ENCODE results near the gene THRB. TPM values are rescaled to one million over a fixed set of nuclear protein-coding genes. Genes with fewer than 3 reads are reported as not detected.

The THRB gene
- total RNA-seq, 1 donor from 2014 or later: 32.8 TPM

DNA sequence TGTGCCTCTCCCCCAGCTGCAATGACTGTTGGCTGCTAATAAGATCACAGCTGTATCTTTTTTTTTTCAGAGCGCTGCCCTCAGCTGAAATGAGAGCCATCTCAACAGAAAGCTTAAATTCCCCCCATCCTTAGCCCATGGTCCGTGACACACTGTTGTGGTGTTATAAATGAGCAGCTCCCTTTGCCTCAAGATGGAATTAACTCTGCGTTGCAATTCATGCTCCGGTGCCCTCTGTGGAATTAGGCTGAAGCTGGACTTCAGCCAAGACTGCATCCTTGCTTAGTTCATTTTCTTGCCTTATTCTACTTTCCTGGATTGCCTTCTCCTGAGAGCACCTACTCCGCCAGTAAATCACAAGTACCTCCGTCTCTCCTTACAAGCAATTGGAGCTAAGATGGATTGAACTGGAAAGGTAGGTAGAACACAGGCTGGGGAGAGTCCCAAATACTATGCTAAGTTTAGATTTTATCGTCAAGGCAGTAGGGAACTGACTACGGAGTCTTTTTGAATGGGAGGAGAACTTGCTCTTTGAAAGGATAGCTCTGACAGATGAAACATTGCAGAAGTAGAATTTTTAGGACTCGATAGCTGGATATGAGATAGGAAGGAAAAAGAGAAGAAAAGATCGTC lies 39.0 kb upstream of the THRB start:
- Histone ChIP-seq H3K36me3 (no peaks in the 10 kb centered on the region), H3K4me3 (no peak overlapping the region), H3K9me3 (replicated peaks) (no peaks in the 10 kb centered on the region), H3K27me3 (ENCODE audit: low read depth) (no peaks in the 10 kb centered on the region), H3K27ac (replicated peaks) (no peak overlapping the region), H3K4me1 (peaks cover 9% of the 10 kb centered on the region)
- no peak for DNase-seq
- TF ChIP-seq, protein P1, sequence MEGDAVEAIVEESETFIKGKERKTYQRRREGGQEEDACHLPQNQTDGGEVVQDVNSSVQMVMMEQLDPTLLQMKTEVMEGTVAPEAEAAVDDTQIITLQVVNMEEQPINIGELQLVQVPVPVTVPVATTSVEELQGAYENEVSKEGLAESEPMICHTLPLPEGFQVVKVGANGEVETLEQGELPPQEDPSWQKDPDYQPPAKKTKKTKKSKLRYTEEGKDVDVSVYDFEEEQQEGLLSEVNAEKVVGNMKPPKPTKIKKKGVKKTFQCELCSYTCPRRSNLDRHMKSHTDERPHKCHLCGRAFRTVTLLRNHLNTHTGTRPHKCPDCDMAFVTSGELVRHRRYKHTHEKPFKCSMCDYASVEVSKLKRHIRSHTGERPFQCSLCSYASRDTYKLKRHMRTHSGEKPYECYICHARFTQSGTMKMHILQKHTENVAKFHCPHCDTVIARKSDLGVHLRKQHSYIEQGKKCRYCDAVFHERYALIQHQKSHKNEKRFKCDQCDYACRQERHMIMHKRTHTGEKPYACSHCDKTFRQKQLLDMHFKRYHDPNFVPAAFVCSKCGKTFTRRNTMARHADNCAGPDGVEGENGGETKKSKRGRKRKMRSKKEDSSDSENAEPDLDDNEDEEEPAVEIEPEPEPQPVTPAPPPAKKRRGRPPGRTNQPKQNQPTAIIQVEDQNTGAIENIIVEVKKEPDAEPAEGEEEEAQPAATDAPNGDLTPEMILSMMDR (IDR thresholded peaks at IDR 0.05; ENCODE audit: borderline replicate concordance): no peak
- intact Hi-C loops (cut with micrococcal nuclease): no loop called here

DNA sequence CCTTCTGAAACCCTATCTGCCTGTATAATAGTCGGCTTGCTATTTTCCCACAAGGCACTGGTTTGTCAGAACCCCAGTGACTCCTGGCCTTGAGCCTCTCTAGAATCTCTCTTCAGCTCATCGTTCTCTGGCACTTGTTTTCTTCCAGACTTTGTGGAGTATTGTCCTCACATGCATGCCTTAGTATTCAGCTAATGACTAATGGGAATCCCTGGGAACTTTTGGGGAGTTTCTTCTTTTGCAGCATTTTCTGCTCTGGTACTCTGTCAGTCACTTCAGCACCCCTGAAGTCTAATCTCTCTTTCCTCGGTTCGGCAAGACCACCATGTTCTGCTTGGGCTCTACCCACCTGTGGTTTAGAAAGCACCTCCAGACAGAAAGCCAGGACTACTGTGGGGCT lies 35.8 kb upstream of the THRB start:
- H3K27me3 ChIP-seq (ENCODE audit: low read depth): no peaks in the 10 kb centered on the region
- intact Hi-C loops (cut with micrococcal nuclease): no loop called here
- no peaks in the 10 kb centered on the region for H3K9me3 ChIP-seq (replicated peaks)
- TF ChIP-seq, protein P1 (IDR thresholded peaks at IDR 0.05; ENCODE audit: borderline replicate concordance): no peak
- no peaks in the 10 kb centered on the region for H3K4me1 ChIP-seq
- no peaks in the 10 kb centered on the region for H3K36me3 ChIP-seq
- no peak for DNase-seq
- H3K27ac ChIP-seq (replicated peaks): no peak overlapping the region
- no peak overlapping the region for H3K4me3 ChIP-seq

DNA sequence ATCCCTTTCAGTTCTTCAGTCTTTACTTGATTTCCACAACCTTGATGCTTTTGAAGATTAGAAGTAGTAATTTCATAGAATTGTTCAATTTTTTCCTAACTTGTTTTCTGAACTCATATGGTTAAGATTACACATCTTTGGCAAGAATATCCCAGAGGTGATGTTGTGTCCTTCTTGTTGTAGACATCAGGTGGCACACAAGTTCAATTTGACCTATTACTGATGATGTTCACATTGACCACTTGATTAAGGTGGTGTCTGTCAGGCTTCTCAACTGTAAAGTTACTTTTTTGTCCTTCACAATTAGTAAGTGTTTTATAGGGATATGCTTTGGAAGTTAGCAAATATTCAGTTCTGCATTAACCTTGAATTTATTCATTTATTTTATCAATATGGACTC lies 34.6 kb upstream of the THRB start:
- TF ChIP-seq, protein P1 (IDR thresholded peaks at IDR 0.05; ENCODE audit: borderline replicate concordance): no peak
- H3K9me3 ChIP-seq (replicated peaks): no peaks in the 10 kb centered on the region
- intact Hi-C loops (cut with micrococcal nuclease): no loop called here
- DNase-seq: no peak
- H3K4me1 ChIP-seq: no peaks in the 10 kb centered on the region
- H3K27me3 ChIP-seq (ENCODE audit: low read depth): no peaks in the 10 kb centered on the region
- no peak overlapping the region for H3K27ac ChIP-seq (replicated peaks)
- no peaks in the 10 kb centered on the region for H3K36me3 ChIP-seq
- no peak overlapping the region for H3K4me3 ChIP-seq

DNA sequence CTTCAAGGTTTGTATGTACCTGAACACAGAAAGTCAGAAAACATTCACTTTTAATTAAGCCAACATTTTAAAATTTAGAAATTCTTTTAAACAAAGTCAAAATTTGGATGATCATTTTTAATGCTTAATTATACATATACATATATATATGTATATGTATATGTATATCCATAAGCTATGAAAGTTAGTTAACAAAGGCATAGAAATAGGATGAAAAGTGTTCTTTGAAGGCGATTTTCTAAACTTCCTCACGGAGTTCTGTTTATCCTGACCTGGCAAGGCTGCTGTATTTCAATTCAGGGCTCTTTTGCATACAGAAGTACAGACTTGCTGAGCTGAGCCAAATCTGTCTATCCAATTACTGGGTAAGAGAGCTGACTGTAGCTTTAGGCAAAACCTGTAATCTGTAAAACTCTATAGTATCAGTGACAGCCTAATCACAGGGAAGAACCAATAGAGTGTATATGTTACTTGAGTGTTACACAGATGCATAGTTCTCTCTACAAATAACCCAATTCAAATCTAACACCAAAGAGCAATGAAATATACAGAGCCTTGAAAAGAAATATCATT lies 32.1 kb upstream of the THRB start:
- intact Hi-C loops (cut with micrococcal nuclease): no loop called here

DNA sequence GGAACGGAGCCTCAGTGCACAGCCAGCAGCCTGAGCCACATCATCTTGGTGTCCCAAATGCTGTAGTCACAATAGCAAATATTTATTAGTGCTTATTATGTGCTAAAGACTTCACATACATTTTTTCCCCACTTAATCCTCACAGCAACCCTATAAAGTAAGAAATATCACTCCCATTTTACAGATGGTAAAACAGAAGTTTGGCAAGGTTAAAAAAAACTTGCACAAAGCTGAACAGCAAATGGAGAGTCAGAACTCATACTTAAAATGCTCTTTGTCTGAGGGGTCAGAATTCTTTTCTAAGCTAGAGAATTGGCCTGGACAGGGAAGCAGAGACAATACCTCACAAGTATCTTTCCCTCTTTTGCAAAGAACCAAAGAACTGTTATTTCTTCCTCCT lies 30.9 kb upstream of the THRB start:
- no peaks in the 10 kb centered on the region for H3K27me3 ChIP-seq (ENCODE audit: low read depth)
- H3K4me3 ChIP-seq: no peak overlapping the region
- no peak overlapping the region for H3K27ac ChIP-seq (replicated peaks)
- no peaks in the 10 kb centered on the region for H3K36me3 ChIP-seq
- TF ChIP-seq, protein P1 (IDR thresholded peaks at IDR 0.05; ENCODE audit: borderline replicate concordance): no peak
- H3K9me3 ChIP-seq (replicated peaks): no peaks in the 10 kb centered on the region
- peaks cover 19% of the 10 kb centered on the region for H3K4me1 ChIP-seq
- intact Hi-C loops (cut with micrococcal nuclease): no loop called here
- DNase-seq: no peak

More for the DNA sequence above, 32.1 kb upstream of the THRB start:
- Histone ChIP-seq H3K27me3 (ENCODE audit: low read depth) (no peaks in the 10 kb centered on the region), H3K4me1 (peaks cover 9% of the 10 kb centered on the region), H3K36me3 (no peaks in the 10 kb centered on the region), H3K4me3 (no peak overlapping the region), H3K9me3 (replicated peaks) (no peaks in the 10 kb centered on the region), H3K27ac (replicated peaks) (no peak overlapping the region)
- no peak for DNase-seq
- TF ChIP-seq, protein P1 (IDR thresholded peaks at IDR 0.05; ENCODE audit: borderline replicate concordance): no peak
